ENCODE measurements around the gene PSEN1. TPM values are rescaled to one million over a fixed set of nuclear protein-coding genes. Genes with fewer than 3 reads are reported as not detected.

PSEN1 gene
- total RNA-seq, 1 experiment from 2014 or later = 49.9 TPM

- Histone ChIP-seq H4K5ac (ENCODE audit: insufficient read length, low read depth, low read length) (no peak overlapping the region), H3K4me2 (ENCODE audit: insufficient read depth, insufficient read length, low read length) (no peak overlapping the region), H3K23me2 (ENCODE audit: insufficient read length, low read depth, low read length, poor library complexity, severe bottlenecking) (no peaks in the 10 kb centered on the region), H4K20me1 (ENCODE audit: control insufficient read depth, insufficient read depth, insufficient read length) (no peaks in the 10 kb centered on the region), H2BK120ac (ENCODE audit: low read depth, low read length, poor library complexity, severe bottlenecking) (no peak overlapping the region), H3T11ph (ENCODE audit: low read length) (no peak overlapping the region), H3K4ac (ENCODE audit: low read depth, low read length) (no peak overlapping the region), H3K18ac (ENCODE audit: insufficient read length, low read depth, low read length) (no peak overlapping the region), H4K91ac (ENCODE audit: insufficient read length, low read depth, low read length) (no peak overlapping the region), H2BK15ac (ENCODE audit: low read depth, low read length) (no peak overlapping the region), H2BK5ac (ENCODE audit: insufficient read length, low read length) (no peak overlapping the region), H3K27ac (ENCODE audit: insufficient read length, low read depth, low read length) (no peak overlapping the region), H2BK20ac (ENCODE audit: low read depth, low read length, poor library complexity, severe bottlenecking) (no peak overlapping the region), H3K9me3 (ENCODE audit: control insufficient read depth, low read depth, low read length) (no peaks in the 10 kb centered on the region), H3K56ac (ENCODE audit: insufficient read length, low read depth, low read length) (no peak overlapping the region), H3K27me3 (ENCODE audit: insufficient read depth, low read length) (no peaks in the 10 kb centered on the region), H2BK12ac (ENCODE audit: insufficient read length, low read depth, low read length) (no peak overlapping the region), H3K79me1 (ENCODE audit: insufficient read depth, low read depth, low read length, poor library complexity, severe bottlenecking) (no peaks in the 10 kb centered on the region), H3K4me1 (ENCODE audit: insufficient read depth, low read length) (no peaks in the 10 kb centered on the region; the same call in 1 of the 2 replicates), H2AFZ (ENCODE audit: low read length) (no peak overlapping the region), H3K23ac (ENCODE audit: insufficient read length, low read depth, low read length) (no peak overlapping the region), H3K79me2 (ENCODE audit: insufficient read depth, low read length) (no peaks in the 10 kb centered on the region), H2AK5ac (ENCODE audit: insufficient read length, low read length) (no peak overlapping the region), H3K14ac (ENCODE audit: insufficient read depth, low read length) (no peak overlapping the region), H3K9ac (ENCODE audit: extremely low read depth, insufficient read length, low read length) (no peak overlapping the region), H4K8ac (replicated peaks; ENCODE audit: insufficient read length, low read depth, low read length) (no peak overlapping the region)
- DNase-seq = no peak
- Mint-ChIP-seq H3K4me1 (peaks cover 21% of the 10 kb centered on the region in 2 experiments), H3K4me3 (no peak overlapping the region), H3K27ac (no peak overlapping the region), H3K36me3 (ENCODE audit: insufficient read depth in 1 of 3, low read depth in 3 of 3) (peaks cover 14 to 66% (median 57%) of the 10 kb centered on the region in 3 experiments; a peak in 6 of 7 replicates), H3K9me3 (no peaks in the 10 kb centered on the region), H3K27me3 (ENCODE audit: low read depth) (no peaks in the 10 kb centered on the region)
- peak; percentile 64 for TF ChIP-seq CTCF (conservative IDR thresholded peaks at IDR 0.05)
- WGBS (ENCODE audit: extremely low coverage, insufficient read length, low lambda C conversion rate) = 100% methylated on average over 1 of the region's 3 CpGs
Observed at GRCh38 chr14:73173092-73173735, 36.9 kb downstream of the PSEN1 start.
